GM12878 (cell line): ENCODE data around the gene WWC2. TPM values are rescaled to one million over a fixed set of nuclear protein-coding genes. Genes with fewer than 3 reads are reported as not detected.

ENCODE experiments used
- ATF7 ChIP-seq: fragments of 450-650 bp; IDR thresholded peaks from 2 replicates; pipeline ENCODE4 v1.6.1; 2016; ENCODE audit warnings: low read depth, mild to moderate bottlenecking
- CBX5 ChIP-seq: sonication (generic); IDR thresholded peaks from 2 replicates; pipeline ENCODE4 v1.6.1; 2016; ENCODE audit warnings: low read depth, moderate library complexity, mild to moderate bottlenecking, inconsistent platforms
- ELK1 ChIP-seq: IDR thresholded peaks from 2 replicates; pipeline ENCODE4 v1.6.1; 2012; ENCODE audit warnings: low read depth, low read length, improper control_type of control experiment
- IRF4 ChIP-seq: IDR thresholded peaks from 2 replicates; pipeline ENCODE4 v1.6.1; 2011; ENCODE audit warnings: low read depth, low read length
- KAT2A ChIP-seq: conservative IDR thresholded peaks from 2 replicates; pipeline ENCODE4 v1.6.1; 2011; ENCODE audit warnings: low read depth, low read length; ENCODE audit not compliant: control insufficient read depth
- RAD21 ChIP-seq: IDR thresholded peaks from 2 replicates; pipeline ENCODE4 v1.6.1; 2011; ENCODE audit warnings: mild to moderate bottlenecking, low read depth, low read length, moderate library complexity; ENCODE audit not compliant: insufficient read depth
- RELA ChIP-seq: fragments of 450-650 bp; IDR thresholded peaks from 2 replicates; pipeline ENCODE4 v1.8.0; 2014; ENCODE audit warnings: borderline replicate concordance; ENCODE audit not compliant: partially characterized antibody
- RELB ChIP-seq: fragments of 450-650 bp; IDR thresholded peaks from 2 replicates; pipeline ENCODE4 v1.6.1; 2017; ENCODE audit warnings: low read depth, mild to moderate bottlenecking, moderate library complexity
- SMC3 ChIP-seq: IDR thresholded peaks from 2 replicates; pipeline ENCODE4 v1.6.1; 2011; ENCODE audit warnings: low read length, improper control_type of control experiment, borderline replicate concordance
- SREBF2 ChIP-seq: IDR thresholded peaks from 2 replicates; pipeline ENCODE4 v1.6.1; 2012; ENCODE audit warnings: mild to moderate bottlenecking, low read length
- SUPT20H ChIP-seq: IDR thresholded peaks from 2 replicates; pipeline ENCODE4 v1.6.1; 2011; ENCODE audit warnings: low read depth, mild to moderate bottlenecking, low read length, moderate library complexity, borderline replicate concordance; ENCODE audit not compliant: control insufficient read depth
- SUZ12 ChIP-seq: fragments of 200-600 bp; sonication (generic); IDR thresholded peaks from one replicate; pipeline ENCODE4 v1.6.1; 2018; ENCODE audit warnings: antibody characterized with exemption, mild to moderate bottlenecking; ENCODE audit not compliant: unreplicated experiment
- YY1 ChIP-seq: IDR thresholded peaks from 2 replicates; pipeline ENCODE4 v1.6.1; 2011; ENCODE audit warnings: low read depth, mild to moderate bottlenecking, low read length
- polyA plus RNA-seq, 11 experiments: library from polyadenylated mRNA; depleted of rRNA in 4 of 11; unstranded in 6 of 11; stranded (reverse) in 5 of 11; fragments of >200 nt; fragmentation: Nextera tagmentation in 4 of 11; fragmentation: Illumina TruSeq in 1 of 11; extraction: Ambion mirVana in 4 of 11; extraction: Trizol in 1 of 11; gene quantifications; 1 replicate in 1 of 11; 2 replicates in 10 of 11; pipeline versions ENCODE4 v1.2.1 to v1.2.3, GENCODE V29; 2011 to 2016; ENCODE audit warnings: inconsistent platforms in 2 of 11, missing spikeins in 2 of 11, low read depth in 1 of 11
- total RNA-seq, 4 experiments: library from RNA; depleted of rRNA in 3 of 4; stranded (reverse); fragments of >200 nt in 3 of 4; fragmentation: Illumina TruSeq in 1 of 4; extraction: Trizol in 1 of 4; gene quantifications; 2 replicates each; pipeline versions ENCODE4 v1.2.1 to v1.2.3, GENCODE V29; 2013 to 2021
- TF ChIP-seq, protein P1 (sequence below): fragments of 450-650 bp; IDR thresholded peaks from 2 replicates; pipeline ENCODE4 v1.6.1; 2017; ENCODE audit warnings: mild to moderate bottlenecking, low read depth, inconsistent platforms; ENCODE audit not compliant: poor library complexity, severe bottlenecking

The WWC2 gene
- total and polyA plus RNA-seq, 10 of the 15 experiments (the other 5 are each of a cell fraction or from before 2014, with no cell fraction given) = 0.02 to 0.72 (median 0.06) TPM; not detected in 3

- TF ChIP-seq SUZ12 (no peak), SUPT20H (no peak), CBX5 (no peak), SREBF2 (no peak), IRF4 (no peak), RELB (no peak), ATF7 (no peak), SMC3 (peak; percentile 77), RAD21 (peak; percentile 68), ELK1 (no peak), RELA (no peak), YY1 (peak; percentile 67; the same call in 1 of the 2 replicates), KAT2A (no peak)
- TF ChIP-seq, protein P1, sequence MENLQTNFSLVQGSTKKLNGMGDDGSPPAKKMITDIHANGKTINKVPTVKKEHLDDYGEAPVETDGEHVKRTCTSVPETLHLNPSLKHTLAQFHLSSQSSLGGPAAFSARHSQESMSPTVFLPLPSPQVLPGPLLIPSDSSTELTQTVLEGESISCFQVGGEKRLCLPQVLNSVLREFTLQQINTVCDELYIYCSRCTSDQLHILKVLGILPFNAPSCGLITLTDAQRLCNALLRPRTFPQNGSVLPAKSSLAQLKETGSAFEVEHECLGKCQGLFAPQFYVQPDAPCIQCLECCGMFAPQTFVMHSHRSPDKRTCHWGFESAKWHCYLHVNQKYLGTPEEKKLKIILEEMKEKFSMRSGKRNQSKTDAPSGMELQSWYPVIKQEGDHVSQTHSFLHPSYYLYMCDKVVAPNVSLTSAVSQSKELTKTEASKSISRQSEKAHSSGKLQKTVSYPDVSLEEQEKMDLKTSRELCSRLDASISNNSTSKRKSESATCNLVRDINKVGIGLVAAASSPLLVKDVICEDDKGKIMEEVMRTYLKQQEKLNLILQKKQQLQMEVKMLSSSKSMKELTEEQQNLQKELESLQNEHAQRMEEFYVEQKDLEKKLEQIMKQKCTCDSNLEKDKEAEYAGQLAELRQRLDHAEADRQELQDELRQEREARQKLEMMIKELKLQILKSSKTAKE = no peak
Observed at GRCh38 chr4:183256756-183257385, 157.8 kb downstream of the WWC2 start (continued).
